Measurements from ENCODE around the gene TXNDC12.

DNA sequence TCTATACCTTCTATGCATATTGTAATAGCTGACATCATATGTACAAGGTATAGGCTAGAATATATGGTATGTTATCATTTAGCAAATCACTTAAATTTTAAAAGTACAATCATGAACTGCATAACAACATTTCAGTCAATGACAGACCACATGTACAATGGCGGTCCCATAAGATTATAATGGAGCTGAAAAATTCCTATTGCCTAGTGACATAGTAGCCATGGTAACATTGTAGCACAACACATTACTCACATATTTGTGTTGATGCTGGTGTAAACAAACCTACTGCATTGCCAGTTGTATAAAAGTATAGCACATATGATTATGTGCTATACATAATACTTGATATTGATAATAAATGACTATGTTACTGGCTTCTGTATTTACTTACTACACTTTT lies 73.4 kb downstream of the TXNDC12 start:
- TF ChIP-seq, protein P1, sequence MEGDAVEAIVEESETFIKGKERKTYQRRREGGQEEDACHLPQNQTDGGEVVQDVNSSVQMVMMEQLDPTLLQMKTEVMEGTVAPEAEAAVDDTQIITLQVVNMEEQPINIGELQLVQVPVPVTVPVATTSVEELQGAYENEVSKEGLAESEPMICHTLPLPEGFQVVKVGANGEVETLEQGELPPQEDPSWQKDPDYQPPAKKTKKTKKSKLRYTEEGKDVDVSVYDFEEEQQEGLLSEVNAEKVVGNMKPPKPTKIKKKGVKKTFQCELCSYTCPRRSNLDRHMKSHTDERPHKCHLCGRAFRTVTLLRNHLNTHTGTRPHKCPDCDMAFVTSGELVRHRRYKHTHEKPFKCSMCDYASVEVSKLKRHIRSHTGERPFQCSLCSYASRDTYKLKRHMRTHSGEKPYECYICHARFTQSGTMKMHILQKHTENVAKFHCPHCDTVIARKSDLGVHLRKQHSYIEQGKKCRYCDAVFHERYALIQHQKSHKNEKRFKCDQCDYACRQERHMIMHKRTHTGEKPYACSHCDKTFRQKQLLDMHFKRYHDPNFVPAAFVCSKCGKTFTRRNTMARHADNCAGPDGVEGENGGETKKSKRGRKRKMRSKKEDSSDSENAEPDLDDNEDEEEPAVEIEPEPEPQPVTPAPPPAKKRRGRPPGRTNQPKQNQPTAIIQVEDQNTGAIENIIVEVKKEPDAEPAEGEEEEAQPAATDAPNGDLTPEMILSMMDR (IDR thresholded peaks at IDR 0.05; ENCODE audit: low read length) = no peak
- no peak for TF ChIP-seq EZH2 (optimal IDR thresholded peaks at IDR 0.05; ENCODE audit: low read depth, low read length)

Measured in MM.1S (cell line).